ENCODE data around the gene FILIP1. TPM values are rescaled to one million over a fixed set of nuclear protein-coding genes. Genes with fewer than 3 reads are reported as not detected.

FILIP1 gene
- total RNA-seq, 1 donor from 2014 or later: not detected

DNA sequence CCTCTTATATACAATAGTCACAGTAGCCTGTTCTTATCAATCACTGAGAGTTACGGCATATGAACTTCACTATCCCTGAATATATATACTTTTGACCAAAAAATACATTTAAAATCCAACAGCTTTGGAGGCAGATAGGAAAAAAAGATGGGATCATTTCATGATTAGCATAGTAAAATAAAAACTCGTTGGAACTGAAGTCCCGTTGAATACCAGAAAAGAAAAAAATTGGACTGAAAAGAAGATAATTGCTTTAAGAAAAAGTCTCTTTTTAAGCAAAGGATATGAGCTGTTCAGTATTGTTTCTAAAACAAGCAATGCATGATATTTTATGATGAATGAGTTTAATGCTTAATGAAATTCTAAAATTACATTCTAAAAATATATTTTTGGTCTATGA, 4.4 kb upstream of the FILIP1 start:
- intact Hi-C loops (cut with micrococcal nuclease): no loop called here

DNA sequence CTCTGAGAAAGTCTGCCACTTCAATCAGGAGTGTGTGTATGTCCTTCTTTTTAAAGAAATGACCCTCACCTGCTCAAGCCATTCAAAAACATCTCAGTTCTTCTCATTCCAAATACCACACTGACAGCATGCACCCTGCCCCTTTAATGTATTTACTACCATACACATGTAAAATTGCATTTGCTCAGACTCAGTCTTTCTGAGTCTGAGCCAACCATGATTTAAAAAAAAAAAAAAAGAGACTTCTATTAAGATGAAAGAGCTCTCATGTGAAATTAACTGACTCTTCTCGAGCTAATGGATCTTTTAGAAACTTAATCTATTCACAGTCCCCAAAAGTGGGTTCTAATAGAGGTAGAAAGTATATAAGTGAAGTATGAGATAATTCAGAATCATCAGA, 1.4 kb upstream of the FILIP1 start:
- intact Hi-C loops (cut with micrococcal nuclease): no loop called here

DNA sequence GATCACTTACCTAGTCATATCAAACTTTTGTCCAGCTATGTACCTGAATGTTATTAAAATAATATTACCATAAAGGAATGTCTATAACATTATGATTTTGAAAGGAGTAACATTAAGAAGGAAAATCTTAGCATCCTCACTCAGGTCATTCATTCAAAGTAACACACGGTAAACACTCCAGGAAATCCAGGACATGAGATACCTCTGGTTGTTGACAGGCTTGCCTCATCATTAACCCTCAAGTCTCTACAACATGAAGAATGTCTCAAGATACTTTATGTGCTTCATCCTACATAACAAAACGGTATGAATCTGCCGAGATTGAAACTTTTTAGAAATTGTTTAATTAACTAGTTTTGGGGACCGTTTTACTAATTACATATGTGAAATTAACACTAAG, 690 bp upstream of the FILIP1 start:
- intact Hi-C loops (cut with micrococcal nuclease): no loop called here

DNA sequence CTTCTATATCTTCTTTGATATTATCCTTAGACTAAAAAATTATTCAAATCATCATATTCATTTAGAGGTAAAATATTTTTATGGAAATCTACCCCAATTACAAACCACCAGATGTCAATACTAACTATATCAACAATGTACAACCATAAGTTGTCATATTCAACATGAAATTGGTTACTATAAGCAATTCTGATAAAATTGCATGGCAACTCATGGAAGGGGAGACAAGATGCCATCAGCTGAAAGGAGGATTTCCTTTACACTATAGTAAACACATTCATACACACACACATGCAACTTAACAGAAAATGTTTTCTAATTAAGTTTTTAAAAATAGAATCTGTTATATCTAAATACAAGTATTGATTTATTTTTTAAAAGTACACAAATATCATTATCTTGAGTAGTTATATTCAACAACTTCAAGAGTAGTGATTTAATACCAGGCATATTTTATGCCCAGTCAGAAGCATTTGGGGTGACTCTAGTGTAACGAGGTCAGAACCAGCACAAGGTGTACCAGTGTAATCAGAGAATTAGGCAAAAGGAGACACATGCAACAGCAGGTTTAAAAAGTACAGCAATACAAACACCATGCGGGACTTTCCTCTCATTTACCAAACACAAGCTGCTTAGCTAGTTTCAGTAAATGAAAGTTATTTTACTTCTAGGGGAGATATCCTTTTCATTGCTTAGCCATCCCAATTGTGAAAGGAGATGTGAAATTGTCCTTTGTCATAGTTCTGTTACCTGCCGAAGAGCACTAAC, 1.0 kb downstream of the FILIP1 start:
- intact Hi-C loops (cut with micrococcal nuclease): no loop called here

DNA sequence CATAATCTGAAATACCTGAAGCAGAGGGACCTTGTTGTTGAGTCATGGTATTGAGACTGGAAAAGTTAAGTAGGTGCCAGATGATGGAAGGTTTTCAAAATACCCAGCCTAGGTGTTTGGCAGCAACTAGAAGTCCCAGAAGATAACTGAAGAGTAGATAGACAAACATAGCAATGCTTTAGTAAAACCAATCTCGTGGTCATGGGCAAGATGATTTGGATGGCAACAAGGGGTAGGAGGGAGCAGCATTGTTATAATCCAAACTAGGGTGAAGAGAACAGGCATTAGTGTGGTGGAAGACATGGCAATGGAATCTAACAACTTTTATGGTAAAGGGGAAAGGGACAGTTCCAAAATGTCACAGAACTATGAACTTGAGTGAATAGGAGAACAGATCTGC, 2.3 kb downstream of the FILIP1 start:
- intact Hi-C loops (cut with micrococcal nuclease): no loop called here

DNA sequence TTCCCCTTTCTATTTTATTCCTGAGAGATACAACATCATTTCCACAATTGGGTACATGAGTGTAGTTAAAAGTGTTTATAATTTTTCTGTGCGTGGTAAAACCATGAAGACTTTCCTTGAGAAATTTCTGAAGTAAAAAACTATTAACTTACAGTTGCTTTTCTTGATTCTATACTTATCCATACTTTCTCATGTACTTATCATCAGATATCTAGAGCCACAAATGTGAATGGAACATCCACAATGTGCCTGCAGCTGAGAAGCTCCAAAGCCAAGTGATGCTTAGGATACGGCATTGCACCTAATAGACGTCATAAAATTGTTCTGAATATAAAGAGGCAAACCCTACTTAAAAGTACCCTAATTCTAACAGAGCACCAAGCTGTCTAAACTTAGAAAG, 2.9 kb downstream of the FILIP1 start:
- intact Hi-C loops (cut with micrococcal nuclease): no loop called here

DNA sequence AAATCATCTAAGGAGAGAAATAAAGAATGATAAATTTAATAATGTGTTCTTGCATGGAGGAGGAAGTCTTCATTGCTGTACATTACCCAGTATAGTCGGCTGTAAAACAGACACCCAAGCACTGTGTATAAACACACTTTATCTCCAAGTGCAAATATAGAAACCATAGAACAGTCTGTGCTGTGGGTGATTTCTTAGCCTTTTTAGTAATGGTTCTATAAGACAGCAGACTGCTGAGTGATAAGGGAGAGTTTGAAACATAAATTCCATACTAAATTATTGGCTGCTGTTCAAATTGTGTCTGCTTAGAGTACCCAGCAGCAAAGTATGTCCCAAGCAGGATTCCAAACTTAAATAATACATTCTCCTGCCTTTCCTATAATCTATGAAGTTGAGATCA, 4.6 kb downstream of the FILIP1 start:
- intact Hi-C loops (cut with micrococcal nuclease): no loop called here

DNA sequence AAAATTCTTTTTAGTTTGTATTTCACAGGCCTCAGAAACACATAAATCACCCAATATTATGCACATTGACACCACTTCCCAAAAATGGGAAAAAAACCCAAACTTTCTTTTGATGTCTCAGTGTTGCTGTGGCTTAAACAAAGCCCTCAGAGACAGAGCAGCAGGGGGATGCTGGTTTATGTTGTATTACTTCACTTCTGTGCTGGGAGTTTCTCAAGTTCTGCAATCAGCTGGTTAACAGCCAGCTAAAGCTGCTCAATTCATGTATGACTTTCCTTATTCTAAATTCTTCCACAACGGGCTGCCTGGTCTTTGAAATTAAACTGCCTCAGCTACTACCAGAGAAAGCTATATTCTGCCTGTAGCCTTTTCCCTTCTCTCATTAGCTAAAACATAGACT, 5.6 kb downstream of the FILIP1 start:
- intact Hi-C loops (cut with micrococcal nuclease): no loop called here

DNA sequence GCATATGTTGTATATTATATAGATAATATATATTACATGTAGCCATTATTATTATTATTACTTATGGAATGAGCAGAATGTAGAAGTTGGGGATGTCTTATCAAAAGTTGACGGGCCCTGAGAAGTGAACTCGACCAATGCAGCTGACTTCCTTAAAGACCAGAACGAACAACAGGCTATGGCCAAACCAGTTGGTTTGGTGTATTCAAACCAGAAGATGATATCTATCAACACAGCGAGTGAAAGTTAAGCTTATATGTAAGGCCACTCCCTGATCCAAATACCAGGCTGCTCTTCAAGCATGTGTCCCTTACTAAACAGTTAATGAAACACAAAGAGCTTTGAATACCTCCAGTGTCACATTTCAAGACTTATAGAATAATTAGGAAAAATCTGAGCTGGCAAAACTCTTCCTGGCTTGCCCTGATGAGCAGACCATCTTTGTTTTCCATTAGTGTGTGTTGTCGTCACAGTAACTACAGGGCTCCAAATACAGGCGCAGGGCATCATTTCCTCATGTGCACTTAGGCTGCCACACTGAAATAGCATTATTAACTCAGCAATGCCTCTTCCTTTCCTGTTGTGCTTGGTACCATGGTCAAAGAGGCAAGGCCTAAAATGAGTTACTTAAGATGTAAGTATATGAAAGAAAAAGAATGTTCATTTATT, 6.6 kb downstream of the FILIP1 start:
- intact Hi-C loops (cut with micrococcal nuclease): no loop called here

DNA sequence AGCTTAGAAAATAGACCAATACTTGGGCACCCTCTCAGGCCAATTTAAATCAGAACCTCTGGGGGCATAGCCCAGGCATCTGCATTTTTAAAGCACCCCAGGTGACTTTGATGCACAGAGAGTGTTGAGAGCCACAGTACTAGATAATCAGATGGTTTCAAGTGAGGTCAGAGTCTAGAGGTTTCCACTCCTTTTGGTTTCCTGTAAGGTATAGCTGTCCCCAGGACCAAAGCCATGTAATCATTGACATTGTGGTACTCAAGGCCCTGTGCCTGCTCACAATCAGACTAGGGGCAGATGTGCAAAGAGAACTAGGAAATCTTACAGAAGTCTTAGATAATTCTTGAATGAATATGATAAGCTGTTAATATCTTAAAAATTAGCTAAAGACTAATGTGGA, 9.1 kb downstream of the FILIP1 start:
- intact Hi-C loops (cut with micrococcal nuclease): no loop called here

DNA sequence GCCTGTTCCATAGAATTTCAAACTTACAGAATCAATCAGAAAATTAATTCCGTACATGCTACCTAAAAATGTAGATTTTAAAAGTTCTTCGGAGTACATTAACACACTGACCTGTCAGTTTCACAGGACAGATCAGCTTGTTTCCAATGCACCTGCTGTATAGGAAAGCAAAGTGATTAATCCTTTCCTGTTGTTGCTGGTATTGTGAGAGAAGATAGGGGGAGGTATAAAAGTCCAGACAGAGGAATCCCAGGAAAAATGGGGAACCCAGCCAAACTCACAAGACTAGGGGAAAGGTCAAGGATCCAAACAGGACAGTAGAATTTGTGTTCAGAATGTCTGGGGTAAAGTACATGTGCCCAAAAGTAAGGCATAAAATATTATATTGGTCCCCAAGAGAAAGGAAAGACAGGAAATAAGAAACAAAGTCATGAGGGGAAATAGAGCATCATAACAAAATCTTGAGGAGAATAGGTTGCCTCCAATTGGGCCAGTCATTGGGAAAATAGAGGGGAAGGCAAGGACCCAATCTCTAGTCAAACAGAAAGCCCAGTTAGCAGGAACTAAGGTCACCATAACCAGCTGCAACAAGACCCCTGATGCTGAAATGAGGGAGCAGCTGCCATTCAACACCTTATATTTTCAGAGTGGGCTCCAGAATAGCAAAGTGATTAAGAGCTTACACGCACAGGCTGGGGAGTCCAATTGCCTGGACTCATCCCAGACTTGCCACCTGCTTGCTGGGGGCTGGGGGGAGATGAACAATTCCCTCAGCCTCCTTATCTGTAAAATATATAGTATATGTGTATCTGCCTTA, 10.3 kb downstream of the FILIP1 start:
- intact Hi-C loops (cut with micrococcal nuclease): no loop called here

DNA sequence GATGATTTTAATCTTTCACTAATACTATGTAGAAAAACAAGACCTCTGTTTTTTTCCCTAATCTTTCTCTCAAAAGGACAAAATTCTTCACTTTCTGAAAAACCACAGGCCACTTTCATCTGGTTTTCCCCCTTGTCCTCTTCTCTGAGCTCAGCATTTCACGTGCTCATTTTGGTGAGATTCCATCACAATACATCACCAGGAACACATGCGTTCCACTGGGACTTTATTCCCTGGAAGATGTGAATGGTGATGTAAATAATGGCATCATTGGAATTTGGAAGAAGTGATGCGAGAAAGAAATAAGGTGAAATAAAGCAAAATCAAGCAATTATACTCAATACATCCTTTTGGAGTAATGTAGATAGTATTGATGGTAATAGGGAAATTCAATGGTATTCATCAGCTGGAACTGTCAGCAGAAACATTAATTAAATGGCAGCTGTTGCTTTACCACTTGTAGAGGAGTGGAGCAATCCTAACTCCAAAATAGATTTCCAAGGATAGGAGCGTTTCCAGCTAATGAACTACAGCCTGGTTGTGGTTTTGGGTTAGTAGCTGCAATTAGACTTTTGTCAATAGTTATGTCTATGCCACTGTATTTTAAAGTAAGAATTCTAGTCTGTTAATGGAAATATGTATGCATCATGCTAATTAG, 11.5 kb downstream of the FILIP1 start:
- intact Hi-C loops (cut with micrococcal nuclease): no loop called here

DNA sequence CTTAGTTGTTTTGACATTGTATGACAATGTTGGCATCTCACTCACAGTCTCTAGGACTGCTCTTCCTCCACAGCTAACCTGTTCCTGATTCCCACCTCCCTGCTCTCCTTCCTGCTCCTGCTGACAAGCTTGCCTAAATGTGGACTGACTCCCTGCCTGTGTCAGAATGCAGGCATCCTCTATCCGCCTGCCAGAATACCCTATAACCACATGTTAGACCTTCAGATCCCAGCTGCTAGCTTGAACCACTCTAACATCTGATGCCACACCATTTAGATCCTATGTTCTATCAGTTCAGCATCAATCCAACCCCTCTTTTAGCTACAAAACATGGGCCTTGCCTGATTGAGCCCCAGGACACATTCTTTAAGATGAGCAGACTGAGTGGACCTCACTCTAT, 12.2 kb downstream of the FILIP1 start:
- intact Hi-C loops (cut with micrococcal nuclease): no loop called here

DNA sequence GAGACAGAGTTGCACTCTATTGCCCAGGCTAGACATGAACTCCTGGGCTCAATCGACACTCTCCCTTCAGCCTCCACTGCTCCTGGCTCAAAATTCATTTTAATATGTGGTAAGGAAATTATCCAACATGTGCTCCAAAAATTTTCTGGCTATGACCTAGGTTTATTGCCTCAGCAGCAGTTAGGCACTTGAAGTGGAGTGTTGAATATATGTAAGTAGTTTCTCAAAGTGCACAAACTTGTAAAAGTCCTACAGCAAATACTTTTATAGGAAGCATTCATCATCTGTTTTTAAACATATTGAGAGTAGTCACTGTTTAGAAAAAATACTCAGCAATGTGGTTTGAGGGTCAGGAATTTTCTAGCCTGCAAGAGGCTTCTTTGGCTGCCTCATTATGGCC, 13.2 kb downstream of the FILIP1 start:
- intact Hi-C loops (cut with micrococcal nuclease): no loop called here

DNA sequence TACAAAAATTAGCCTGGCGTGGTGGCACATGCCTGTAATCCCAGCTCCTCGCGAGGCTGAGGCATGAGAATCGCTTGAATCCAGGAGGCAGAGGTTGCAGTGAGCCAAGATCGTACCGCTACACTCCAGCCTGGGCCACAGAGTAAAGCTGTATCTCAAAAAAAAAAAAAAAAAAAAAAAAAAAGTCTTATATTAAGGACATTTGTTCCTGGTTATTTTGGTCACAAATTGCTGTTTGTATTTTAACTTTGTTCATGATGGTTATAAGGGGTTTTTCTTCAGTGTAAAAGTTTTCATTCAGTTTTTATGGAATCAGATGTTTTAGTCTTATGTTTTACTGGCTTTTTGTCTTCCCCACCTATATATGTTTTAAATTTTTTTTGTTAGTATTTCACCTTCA, 13.9 kb downstream of the FILIP1 start:
- intact Hi-C loops (cut with micrococcal nuclease): no loop called here

DNA sequence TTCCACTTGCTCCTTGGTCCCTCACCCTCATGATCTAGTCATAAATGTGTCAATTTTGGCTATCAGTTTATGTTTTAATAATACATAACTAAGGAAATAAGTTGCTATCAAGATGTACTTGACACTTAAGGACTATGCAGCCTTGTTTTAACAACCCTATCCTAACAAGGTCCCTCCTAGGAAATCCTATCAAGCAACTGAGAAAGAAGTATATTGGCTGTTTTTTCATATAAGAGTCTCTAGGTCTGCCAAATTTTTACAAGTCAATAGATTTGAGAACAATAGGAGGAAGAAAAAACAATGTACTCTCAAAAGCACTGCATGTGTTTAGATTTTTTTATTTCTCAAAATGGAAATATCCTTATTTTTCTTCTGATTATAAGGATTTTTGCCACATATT, 14.7 kb downstream of the FILIP1 start:
- intact Hi-C loops (cut with micrococcal nuclease): no loop called here

DNA sequence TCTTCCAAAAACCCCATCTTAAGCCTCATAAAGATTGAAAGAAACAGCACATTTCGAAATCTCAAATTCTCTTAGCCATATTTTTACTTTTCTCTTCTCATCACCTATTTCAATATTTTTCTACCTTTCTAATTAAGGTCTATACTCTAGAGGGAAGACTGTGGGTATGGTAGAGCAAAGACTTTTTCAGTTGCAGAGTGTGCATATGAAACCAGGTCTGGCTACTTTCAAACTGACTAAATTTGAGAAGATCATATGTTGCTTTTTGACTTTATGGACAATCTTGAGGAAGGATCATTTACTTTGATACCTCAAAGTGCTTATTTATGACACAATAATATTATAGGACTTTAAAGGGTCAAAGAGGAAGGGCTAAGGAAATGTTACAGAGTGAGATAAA, 20.7 kb downstream of the FILIP1 start:
- intact Hi-C loops (cut with micrococcal nuclease): no loop called here

DNA sequence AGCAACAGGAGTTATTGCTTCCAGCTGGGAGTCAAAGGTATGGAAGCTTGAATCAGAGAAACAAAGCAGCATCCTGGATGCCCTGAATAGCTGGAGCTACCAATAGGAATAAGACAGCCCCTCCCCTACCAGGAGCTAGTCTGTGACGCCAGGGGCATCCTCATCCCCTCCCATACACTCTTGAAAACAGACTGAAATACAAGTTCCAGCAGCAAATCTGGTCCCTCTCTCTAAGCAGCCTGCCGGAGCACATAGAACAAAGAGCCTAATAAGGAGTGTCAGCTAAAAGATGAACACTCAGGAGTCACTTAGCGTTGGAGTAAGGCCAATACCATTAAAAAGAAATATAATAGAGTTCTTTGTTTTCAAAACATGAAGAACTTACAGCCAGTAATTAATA, 25.6 kb downstream of the FILIP1 start:
- intact Hi-C loops (cut with micrococcal nuclease): no loop called here

DNA sequence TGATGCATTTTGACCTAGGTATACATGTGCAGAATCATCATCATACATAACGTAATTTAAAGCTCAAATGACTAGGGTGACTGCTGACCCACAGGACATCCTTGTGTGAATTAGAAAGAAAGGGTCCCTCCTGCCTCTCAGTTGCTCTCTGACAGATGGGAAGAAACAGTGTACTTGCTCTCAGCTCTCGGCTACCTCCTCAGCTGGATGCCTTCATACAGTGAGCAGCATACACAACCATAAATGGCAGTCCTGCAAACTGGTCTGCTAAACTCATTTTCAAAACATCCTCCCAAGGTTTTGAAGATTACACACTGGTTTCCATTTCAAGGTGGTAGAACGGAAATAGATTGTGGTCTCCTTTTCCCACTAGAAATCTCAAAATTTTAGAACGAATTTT, 26.3 kb downstream of the FILIP1 start:
- intact Hi-C loops (cut with micrococcal nuclease): no loop called here

DNA sequence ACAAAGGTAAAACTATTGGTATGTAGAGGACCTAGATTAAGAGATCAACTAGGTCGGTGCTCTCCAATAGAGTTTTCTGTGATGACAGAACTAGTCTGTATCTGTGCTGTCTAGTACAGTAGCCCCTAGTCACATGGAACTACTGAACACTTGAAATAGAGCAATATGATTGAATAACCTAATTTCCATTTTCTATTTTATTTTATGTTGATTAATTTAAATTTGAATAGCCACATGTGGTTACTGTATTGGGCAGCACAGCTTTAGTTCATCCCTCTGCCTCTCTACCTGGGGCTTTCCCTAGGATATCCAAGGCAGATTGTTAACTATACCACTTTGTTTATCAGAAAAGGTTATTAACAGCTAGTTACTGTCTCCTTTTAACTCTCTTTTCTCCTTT, 27.0 kb downstream of the FILIP1 start:
- intact Hi-C loops (cut with micrococcal nuclease): no loop called here

DNA sequence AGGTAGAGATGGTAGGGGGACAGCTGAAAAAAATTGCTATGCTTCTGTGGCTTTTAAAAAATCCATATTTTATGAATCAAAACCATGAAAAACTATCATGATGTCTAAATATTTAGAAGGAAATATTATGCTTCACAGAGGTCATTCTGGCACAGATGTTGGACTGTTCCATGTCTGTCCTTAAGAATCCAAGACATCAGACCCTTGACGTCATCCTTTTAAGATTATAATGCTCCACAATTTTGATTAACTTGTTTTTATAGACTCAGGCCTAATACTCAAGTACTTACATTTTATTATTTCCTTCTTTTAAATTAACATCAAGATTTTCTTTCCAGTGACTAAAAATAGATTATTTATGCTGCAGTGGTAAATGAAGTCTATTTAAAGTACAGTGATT, 29.7 kb downstream of the FILIP1 start:
- intact Hi-C loops (cut with micrococcal nuclease): no loop called here

DNA sequence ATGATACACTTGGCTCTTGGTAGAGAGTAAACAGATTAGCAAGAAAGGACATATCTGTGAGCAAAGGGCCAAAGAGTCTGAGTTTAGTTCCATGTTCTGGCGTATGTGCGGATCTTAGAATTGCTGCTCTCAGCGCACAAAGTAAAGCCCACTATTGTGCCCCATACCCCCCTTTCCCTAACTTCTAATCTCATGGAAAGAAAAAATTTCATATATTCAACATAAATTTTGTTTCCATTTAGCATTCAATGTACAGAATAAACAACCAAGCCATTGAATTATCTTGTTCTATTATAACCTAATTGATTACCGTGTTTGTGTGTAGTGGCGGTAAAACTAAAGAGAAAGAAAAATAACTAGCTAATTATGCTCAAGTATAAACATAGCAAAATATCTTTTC, 30.5 kb downstream of the FILIP1 start:
- intact Hi-C loops (cut with micrococcal nuclease): no loop called here

Data from T-helper 2 cell treated with Interferon-gamma antibody and Interleukin-4, amounts not matched to agents 100 ng/mL and 5 ng/mL, for 36 hours (primary cell).